SH-SY5Y (cell line): ENCODE measurements around the gene RPL10.

Source experiments
- GATA2 ChIP-seq: IDR thresholded peaks from 2 replicates; pipeline ENCODE4 v1.6.1; 2011; ENCODE audit warnings: mild to moderate bottlenecking, low read depth, low read length
- GATA3 ChIP-seq: IDR thresholded peaks from 2 replicates; pipeline ENCODE4 v1.6.1; 2011; ENCODE audit warnings: low read depth, mild to moderate bottlenecking, low read length, moderate library complexity

DNA sequence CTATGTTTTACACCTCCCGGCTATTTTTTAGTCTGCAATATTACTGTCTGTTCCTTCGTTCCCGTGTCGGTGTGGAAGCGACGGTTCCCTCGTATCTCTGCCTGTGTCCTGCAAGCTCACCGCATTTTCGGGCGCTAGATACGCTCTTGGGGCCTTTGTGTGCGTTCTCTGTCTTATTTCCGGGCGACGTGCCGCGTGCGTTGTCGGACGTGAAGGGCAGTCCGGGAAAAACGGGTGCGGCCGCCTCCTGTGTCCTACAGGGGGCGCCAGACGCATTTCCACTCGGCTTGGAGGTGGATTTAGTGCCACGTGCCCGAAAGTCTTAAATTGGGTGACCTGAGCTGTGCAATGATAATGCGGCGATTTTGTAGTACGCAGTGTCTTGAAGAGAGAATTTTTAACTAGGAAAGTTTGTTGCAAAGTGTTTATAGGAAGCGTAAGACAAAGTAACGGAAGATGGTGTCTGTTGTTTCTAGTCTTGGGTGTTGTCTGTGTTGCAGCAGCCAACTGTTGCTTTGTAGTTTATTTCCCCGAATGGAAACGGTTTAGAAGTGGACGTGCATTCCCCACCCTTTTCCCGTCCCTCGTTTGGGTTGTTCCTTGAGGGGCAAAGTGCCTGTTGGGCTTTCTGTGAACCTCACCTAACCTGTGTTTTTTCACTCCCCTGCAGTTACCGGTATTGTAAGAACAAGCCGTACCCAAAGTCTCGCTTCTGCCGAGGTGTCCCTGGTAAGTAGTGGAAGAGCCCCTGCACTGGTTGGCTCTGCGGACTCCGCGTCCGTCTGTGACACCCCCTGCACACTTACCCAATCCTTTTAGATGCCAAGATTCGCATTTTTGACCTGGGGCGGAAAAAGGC, 720 bp downstream of the RPL10 start:
- TF ChIP-seq GATA3 (no peak), GATA2 (no peak)
